Pulmonary artery endothelial cell (primary cell): Measurements from ENCODE around the gene PODXL2. TPM values are rescaled to one million over a fixed set of nuclear protein-coding genes. Genes with fewer than 3 reads are reported as not detected.
A peak's percentile ranks its signal among the peaks of the same experiment; 100 is the strongest.

Experiments used
- DNase-seq: peaks from one replicate; pipeline ENCODE4 v3.0.0-alpha.2; 2011; ENCODE audit warnings: low read depth, low spot score
- total RNA-seq: library from RNA; depleted of rRNA; stranded (reverse); fragments of >200 nt; gene quantifications from 2 replicates; pipeline ENCODE4 v1.2.3, GENCODE V29; 2014

PODXL2 gene
- total RNA-seq, 1 donor from 2014 or later, result 6.0 TPM

DNA sequence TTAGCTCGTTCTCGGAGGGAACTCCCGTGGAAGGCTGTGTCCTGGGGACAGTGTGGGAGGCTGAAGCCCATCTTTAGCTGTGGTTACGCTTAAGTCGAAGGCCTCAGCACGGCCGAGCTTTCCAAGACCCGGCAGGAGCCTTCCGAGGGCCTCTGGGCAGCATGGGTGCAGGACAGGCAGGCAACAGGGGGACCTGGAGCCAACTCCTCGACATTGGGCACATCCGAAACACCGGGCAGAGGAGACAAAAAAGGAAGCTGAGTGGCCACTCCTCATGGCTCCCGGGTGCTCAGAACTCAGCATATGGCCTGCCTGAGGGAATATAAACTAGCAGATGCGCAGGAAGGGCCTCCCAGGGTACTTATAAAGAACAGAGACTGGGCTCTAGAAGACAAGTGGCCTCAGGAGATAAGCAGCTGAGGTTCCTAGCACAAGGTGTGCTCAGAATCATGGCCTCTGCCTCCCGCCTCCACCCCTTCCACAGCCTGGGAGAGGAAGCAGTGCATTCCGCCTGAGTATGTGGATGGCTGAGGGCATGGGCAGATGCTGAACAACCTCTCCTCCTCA, 77.9 kb downstream of the PODXL2 start:
- no peak for DNase-seq

DNA sequence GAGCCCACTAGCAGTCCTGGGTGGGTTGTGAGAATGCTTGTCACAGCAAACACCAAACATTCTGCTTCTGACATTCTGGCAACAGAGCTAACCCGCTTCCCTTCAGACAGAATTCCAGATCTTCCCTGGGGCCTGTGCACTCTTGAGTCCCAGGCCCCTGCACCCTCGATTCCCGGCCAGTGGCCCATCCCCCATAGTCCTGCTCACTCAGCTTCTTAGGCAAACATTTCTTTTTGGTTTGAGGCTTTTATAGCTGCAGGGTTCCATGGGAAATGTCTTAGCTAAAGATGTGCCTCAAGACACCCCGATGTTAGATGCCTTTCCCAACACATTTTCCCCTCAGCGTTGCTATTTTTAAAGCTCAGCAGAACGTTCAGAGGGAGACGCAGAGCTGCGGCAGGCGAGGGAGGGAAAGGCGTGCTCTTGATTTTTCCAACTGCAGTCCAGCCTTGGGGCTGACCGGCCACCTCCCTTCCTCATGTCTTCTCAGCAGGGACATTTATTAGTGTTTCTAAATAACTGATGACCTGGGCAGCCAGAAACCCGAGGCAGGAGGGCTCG, 78.9 kb downstream of the PODXL2 start:
- no peak for DNase-seq

DNA sequence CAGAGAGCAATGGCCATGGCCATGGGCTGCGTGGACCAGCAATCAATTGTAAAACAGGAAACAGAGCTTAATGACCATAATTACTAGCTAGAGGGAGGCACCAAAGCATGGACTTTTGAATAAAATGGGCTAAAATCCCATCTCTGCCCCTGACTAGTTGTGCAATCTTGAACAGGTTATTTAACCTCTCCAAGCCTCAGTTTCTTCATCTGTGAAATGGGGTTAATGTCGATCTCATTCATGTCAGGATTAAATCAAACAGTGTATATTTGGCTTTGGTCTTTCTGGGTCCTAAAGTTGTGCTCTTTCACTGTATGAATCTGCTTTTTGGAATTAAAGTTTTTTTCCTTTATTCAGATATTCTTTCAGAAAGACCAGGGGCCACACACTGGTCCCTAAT, 79.9 kb downstream of the PODXL2 start:
- no peak for DNase-seq

DNA sequence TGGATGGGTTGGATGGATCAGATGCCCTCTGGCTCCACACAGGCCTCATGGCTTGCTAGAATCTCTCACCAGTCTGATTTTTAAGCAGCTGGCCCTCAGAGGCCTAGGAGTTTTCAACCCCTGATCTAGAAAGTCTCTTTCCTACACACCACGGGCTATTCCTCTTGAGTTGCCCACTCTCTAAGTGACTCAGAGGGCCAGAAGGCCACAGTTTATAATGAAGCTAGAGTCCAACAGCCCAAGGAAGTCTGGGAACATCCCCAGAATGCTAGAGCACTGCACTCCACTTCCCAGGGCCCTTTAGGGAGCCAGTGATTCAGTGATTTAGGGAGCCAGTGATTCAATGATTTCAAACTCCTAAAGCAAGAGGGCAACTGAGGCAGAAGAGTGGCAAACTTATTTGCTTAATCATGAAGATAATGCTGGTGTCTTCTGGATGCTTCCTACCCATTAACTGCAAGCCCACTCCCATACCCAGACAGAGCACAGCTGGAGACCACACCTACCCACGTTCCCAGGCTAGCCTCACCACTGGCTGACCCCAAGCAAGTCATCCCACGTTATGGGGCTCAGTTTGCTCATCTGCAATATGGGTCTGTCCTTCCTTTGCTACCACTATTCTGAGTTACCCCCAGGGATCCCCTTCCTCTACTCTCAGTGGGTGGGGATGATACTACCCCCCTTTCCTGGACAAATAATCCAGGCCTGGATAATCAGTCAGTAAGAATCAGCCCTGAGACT, 80.5 kb downstream of the PODXL2 start:
- DNase-seq, result no peak

DNA sequence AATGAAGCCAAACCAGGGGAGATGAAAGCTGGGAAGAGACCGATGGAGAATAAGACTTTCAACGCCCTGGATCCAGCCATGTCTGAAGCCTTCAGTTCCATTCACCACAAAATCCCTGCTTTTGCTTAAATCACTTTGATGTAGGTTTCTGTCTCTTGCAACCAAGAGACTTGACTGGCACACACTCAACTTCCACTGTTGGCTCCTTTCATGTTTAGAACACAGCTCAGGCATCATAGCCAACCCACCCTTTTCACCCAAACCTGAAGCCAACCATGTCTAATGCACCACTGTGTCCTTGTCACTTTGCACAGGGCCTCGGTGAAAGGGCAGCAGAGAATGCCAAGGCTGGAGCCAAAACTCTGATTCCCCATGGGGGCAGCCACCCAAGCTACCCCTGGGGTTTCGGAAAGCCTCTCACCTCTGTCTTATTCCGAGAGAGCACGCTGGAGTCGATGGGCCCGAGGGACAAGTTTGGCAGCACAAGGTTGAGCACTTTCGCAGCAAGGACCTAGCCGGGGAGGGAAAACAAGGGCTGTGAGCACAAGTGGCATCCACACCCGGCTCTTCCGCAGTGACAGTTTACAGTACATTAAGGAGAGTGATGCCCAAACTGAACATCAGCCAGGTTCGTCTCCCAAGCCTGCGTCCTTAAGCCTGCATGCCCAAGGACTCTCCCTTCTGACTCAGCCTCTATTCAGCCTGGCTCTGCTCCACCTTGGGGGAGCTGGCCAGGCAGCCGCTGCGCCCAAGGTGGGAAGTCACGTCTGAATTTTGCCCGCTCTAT, 81.4 kb downstream of the PODXL2 start:
- no peak for DNase-seq

DNA sequence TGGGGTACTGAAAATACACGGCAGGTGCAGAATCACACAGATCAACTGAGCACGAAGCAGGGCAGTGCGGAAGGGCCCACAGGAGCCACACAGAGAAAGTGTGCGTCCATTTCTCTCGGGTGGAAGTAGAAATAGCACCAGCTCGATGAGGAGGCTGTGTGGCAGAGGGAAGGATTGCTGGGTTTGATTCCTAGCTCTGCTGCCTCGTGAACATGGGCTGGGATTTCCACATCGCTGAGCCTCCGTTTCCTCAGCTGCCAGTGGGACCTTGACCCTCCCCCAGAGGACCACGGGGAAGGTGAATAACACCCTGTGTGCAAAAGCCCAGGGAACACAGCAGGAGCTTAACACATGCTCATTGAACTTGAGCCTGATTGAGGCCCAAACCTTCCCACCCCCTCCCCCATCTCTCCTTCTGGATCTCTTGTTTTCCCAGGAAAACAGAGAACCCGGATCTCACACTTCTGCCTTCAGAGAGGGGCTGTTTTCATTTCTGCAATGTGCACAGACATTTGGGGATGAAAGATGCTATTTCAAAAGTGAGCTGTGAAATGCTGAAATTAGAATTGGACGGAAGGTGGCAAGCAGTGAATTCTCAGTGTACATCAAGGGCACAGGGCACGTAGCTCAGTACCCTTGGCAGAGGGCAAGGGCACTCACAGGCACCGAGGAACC, 82.2 kb downstream of the PODXL2 start:
- DNase-seq, result no peak

DNA sequence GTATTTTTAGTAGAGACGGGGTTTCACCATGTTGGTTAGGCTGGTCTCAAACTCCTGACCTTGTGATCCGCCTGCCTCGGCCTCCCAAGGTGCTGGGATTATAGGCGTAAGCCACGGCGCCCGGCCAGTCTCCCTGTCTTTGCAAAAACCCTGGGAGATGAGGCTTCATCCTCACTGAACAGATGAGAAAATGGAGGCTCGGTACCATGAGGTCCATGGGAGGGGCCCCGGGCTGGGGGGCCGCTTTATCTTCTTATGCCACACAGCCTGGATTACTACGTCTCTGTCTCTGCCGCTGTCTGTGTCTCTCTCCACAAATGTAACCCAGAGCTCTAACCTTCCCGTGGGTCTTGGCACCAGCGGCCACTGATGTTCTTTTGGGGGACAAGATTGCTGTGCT, 82.9 kb downstream of the PODXL2 start:
- no peak for DNase-seq

DNA sequence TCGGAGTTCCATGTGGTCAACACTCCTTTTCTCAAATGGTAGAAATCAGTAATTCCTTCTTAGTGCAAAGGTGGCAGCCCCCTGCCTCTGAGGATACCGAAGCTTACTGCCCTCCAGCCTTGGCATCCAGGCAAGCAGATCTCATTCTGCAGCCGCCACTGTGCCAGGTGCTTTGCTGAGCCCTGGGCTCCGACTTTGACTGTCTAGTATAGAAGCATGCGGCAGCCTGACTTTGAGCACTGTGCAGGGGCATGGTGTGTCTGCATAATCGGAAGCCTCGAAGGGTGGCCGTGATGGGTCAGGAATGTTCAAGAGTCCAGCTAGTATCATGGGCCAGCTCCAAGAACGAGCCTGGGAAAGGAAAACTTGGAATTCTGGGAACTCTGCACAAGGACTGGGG, 83.5 kb downstream of the PODXL2 start:
- DNase-seq, result no peak

DNA sequence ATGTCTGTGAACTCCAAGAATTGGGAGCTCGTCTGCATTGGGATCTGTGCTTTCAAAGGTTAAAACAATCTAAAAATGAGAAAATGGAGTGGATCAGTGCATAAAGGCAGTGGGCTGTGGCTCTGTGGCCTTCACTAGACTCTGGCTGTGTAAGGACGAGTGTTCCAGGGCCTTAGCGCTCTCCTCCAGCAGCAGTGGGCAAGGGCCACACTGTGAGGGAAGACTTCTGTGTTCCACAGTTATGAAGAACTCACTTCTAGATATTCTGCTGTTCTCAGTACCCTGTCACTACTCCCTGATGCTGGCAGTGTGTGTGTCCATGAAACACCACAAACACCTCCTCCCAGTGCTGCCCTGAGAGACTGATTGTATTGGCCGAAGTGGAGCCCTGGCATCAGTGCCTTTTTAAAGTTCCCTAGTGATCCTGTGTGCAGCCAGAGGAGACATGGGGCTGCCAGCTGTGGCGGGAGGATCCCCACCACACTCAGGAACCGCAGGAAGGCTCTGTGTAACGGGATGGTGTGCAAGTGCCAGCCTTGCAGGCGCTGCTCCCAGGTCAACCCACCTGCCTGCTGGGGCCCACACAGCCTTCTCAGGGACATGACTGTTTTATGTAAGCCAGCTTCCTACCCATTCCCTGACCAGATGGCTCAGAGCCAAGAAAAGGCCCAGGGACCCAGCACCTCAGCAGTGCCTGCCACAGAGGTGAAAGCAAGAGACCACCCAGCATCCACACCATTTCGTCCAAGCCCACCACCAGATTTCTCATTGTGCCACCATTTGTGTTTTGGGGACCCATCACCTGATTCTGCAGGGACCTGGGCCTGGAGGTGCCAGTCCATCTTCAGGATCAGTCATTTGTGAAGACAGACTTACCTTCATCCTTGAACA, 84.1 kb downstream of the PODXL2 start:
- DNase-seq, result no peak

DNA sequence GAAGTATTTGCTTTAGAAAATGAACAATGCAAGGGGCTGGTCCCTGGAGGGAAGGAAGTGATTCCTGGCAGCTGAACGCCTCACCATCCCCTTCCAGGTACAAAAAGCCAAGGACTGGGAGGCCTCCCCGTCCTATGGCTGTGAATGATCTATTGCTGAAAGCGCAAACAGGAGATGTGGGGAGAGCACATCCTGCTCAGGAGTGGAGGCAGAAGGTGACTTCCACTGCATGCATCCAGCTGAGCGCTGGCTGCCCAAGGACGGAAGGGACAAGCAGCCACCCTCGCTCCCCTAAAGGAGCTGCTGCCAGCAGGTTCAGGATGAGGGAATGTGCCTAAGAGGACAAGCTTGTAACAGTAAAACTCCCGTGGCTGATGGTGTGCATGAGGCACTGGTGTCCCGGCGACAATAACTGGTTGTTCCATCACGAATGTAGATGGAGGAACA, 85.2 kb downstream of the PODXL2 start:
- DNase-seq, result peak; percentile 37

DNA sequence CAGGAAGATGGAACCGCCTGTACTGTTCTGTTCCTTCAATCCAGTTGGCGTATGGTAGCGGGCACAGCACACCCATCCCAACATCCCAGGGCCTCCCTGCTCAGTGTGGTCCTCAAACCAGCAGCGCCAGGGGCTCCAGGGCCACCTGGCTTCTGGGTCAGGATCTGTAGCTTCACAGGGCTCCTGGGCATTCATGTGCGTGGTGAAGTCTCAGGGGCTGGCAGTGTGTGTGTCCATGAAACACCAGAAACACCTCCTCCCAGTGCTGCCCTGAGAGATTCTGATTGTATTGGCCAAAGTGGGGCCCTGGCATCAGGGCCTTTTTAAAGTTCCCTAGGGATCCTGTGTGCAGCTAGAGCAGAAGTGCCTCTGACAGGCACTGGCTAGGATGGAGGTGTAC, 85.9 kb downstream of the PODXL2 start:
- DNase-seq, result no peak

DNA sequence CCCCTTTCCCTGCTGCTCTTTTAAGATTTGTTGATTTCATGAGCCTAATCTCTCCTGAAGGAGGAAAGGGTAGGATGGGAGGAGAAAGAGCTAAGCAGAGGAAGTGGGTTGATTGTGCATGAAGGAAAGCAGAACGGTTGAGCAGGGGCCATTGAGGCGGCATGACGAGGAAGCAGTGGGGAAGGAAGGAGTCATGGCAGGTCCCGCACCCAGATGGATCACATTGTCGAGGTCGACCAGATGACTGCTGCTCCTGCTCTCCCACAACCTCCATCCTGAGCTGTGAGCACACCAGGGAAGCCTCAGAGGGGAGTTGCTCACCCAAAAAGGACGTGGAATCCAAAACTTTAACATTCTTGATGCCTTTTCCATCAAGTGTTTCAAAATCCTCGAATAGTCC, 86.5 kb downstream of the PODXL2 start:
- DNase-seq, result no peak

DNA sequence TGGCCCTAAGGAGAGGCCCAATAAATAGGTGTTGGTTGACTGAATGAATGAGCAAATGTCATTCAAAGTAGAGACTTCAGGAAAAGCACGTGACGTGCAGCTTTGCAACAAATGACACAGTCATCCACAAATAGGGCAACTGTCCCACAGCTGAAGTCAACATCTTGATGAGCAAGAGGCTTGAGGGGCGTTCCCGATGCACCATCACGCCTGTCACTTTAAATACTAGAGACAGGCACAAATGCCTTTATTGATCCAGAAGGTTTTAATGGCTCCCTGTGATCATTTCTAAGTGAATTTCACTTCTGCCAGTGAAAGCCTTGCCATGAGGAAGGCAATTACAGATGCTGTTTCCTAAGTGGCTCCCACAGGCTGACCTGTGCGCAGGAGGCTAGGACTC, 87.4 kb downstream of the PODXL2 start:
- no peak for DNase-seq

DNA sequence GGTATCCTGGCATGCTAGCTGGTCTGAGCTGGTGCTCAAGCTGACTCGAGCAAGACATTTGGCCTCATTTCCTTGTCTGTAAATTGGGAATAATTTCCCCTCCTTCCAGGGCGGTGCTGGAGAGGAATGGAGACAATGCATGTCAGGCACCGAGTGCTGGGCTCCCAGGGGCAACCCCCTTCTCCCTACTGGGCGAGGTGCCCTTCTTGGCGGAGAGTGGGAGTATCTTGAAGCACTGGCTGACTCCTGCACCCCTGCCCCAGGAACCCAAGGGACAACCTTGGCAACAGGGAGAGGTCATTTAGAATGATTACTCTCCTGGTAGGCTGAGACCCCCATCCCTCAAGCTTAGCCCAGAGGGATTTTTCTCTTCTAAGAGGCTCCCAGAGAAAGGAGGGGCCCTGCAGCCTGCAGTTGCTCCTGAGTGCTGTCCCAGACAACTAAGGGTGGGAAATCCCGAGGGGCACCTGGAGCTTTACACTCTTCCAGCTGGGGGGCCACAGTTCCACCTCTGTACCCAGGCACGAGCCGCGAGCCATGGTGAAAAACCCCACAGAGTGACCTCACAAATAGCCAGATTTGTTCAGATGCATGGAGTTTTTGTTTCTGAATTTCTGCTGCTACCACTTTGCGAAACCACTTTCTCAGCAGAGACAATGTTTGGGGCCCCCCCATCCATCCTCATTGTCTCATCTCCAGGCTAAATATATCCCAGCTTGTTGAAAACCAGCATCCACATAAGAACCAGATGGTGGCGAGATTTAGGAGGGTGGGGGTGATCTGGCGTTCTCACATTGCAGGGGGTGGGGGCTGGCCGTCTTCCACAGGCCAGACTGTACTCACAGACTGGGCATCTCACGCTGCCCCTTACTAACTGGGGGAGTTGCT, 88.6 kb downstream of the PODXL2 start:
- no peak for DNase-seq

DNA sequence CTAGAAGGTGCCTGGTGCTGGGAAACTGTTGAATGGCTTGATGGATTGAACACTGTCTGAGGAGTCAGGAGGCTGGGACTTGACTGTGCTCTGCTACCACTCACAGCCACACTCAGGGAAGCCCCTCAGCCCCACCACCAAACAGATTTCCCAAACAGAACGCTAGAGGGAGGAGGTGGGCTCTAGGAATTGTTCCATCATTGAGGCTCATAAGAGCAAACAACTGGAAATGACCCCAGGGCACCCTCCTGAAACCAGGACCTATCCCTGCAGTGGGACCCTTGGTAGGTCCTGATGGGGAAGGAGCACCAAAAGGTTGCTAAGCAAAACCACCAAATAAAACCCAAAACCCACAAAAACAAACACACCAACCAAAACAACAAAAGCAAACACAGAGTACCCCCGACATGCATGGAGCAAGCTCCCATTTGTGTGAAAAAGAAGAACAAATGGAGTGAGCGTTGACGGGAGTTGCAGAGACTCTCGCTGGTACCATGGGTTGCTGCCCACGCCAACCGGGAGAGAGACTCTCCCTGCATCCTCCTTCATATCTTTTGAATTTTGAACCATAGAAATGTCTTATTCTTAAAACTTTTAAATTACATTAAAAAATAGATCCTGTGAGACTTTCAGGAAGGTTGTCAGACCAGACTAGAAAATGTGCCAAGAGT, 89.4 kb downstream of the PODXL2 start:
- no peak for DNase-seq

DNA sequence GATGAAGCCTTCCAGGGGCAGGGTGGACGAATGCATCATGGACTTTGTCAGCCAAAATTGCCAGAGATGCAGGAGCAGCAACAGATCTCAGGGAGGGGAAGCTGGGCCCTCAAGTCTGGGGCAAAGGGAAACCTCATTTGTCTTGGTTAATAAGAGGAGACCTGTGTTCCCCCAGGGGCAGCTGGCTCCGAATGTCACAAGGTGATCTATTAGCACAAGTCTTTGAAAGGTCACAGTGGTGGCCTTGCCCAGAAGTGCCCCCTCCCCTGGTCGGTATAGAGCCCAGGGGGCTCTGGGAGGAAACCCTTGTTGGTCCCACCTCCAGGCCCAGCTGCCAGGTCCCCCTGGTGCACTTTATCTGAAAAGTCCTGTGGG, 89.9 kb downstream of the PODXL2 start:
- DNase-seq, result no peak

DNA sequence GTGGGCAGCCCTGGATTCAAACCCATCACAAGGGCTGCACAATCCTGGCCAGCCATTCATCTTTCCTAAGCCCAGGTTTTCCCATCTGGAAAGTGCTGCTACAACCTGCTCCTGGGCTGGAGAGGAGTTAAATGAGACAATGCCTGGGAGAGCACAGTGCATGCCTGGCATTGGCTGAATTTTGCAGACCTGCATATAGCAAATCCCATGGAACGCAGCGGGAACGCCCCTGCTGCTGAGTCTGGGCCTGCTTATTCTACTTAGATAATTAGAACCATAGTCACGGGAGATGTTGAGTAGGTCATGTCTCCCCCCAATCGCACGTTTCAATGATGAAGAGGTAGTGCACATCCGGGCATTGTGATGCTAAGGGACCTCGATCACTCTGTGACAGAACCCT, 90.4 kb downstream of the PODXL2 start:
- no peak for DNase-seq

DNA sequence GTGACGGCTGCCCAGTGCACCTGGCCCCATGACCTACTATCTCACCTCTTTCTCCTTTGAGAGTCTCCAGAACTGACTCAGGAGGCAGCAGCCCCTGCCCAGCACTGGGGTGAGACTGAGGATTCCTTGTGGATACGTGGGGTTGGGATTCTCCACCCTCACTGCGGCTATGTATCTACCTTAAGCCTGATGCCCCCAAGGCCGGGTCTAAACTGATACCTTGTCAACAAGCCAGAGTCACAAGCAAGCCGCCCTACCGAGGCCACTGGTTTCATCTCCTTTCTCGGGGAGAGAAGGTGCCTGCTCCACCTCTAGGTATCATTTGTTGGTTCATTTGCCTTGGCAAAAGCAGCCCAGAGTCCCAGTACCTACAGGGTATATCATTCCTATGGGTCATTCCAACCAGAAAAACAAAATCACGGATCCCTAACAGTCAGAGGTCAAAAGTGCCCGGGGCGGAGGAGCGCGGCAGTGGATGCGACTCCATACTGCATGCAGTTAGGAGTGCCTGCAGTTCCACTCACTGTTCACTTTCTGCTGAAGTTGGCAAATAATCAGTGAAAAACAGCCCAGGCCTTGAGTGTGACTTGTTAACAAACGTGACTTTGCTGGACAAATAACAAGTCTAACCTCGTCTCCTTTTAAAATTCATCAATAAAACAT, 91.3 kb downstream of the PODXL2 start:
- DNase-seq, result no peak
